ENCODE data around the gene TEKTIP1.

The TEKTIP1 gene

GRCh38 chr19:3537438-3538240 is 1.3 kb upstream of the TEKTIP1 start:
- DNase-seq (ENCODE audit: low read depth in 2 of 2): no peak

GRCh38 chr19:3538258-3538929 is 580 bp upstream of the TEKTIP1 start:
- no peak for DNase-seq (ENCODE audit: low read depth in 2 of 2)

DNA sequence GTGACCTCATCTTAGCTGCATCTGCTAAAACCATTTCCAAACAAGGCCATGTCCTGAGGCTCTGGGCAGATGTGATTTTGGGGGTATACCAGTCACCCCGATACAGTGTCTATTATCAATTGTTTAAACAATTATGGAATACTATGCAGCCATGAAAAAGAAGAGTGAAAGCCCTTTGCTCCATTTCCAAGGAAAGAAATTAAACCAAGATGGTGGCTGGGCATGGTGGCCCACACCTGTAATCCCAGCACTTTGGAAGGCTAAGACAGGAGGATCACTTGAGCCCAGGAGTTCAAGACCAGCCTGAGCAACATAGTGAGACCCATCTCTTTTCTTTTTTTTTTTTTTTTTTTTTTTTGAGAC is 763 bp downstream of the TEKTIP1 start:
- no peak for DNase-seq (ENCODE audit: low read depth in 2 of 2)

DNA sequence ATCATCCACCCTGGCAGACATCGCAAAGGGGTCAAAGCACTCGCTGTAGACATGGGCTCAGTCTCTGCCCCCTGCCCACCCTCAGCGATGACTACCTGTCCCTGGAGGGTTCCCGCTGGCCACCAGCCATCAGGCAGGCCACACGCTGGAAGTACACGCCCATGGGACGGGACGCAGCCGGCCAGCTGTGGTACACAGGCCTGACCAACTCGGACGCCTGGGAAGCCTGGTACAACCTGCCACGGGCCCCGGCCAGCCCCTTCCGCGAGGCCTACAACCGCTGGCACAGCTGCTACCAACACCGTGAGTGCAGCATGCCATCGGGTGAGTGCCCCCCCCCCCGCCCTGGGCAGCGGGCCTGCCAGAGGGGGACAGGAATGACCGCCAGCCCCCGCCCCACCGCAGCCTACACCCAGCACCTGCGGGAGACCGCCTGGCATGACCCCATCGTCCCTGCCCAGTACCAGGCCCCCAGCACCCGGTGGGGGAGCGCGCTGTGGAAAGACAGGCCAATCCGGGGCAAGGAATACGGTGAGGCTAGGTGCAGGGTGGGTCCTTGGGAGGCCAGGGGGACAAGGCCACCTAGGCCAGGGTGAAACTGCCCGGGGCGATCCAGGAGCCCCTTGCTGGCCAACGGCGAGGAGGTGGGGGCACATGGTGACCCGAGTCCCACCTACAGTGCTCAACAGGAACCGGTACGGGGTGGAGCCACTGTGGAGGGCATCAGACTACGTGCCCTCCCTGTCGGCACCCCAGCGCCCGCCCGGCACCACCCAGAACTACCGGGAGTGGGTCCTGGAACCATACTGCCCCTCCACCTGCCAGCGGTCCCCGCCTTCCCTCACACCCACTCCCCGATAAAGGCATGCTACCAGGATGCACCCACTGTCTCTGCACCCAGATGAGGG is 4.4 kb downstream of the TEKTIP1 start:
- DNase-seq (ENCODE audit: low read depth in 2 of 2): no peak

- DNase-seq (ENCODE audit: low read depth in 2 of 2): no peak
Measured at GRCh38 chr19:3544058-3544376, 5.0 kb downstream of the TEKTIP1 start.

DNA sequence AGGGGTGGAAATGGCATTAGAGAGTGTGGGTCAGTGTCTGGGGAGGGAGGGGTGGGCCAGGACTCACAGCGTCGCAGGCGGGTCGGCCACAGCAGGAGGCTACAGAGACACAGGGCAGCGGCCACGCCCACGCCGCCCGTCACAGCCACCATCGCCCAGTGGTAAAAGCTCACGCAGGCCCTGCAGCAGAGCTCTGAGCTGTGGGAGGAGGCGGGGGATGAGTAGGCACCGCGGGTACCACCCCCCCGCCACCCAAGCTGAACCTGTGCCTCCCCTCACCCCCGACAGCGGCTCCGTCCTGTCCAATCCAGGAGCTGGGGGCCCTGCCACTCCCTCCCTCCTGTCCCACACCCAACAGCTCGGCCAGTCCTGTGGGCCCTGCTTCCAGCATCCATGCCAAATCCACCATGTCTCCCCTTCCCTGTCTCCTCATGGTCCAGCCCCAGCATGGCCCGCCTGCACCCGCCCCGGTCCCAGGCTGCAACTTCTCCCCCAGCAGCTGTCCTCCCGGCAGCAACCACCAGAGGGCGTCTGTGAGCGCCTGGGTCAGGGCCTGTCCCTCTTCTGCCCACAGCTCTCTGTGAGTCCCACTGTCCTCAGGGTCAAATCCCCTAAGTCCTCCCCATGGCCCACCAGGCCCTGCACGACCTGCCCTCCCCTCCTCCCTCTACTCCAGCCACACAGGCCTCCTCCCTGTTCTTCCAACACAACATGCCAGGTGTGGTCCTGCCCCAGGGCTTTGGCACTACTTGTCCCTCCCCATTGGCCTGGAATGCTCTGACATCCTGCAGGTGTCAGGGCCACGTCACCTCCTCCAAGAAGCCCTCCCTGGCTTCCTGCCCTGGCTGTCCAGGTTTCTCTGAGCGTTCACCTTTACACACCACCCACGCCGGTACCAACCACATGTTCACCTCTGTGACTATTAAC is 6.0 kb downstream of the TEKTIP1 start:
- DNase-seq (ENCODE audit: low read depth in 2 of 2): peak; percentile 60 to 66

- no peak for DNase-seq (ENCODE audit: low read depth in 2 of 2)
Measured at GRCh38 chr19:3545669-3546034, 6.7 kb downstream of the TEKTIP1 start.

- DNase-seq (ENCODE audit: low read depth in 2 of 2): no peak
Measured at GRCh38 chr19:3546119-3546518, 7.1 kb downstream of the TEKTIP1 start.

DNA sequence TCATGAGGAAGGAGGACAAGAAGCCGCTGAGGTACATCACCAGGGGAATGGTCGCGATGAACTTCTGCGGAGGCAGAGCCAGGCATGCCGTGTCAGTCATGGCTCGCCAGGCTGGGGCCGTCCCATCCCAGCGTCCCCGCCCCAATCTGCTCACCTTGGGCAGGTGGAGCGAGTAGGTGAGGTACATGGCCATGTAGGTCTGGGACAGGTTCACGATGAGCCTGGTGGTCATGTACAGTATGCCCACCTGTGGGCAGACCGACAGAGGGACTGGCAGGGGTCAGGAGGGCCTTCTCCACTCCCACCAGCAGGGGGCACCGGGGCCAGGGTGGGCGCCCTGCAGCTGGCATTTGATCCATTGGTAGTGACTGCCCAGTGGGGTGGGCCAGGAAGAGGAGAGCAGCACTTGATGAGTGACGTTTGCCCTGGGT is 8.3 kb downstream of the TEKTIP1 start:
- DNase-seq (ENCODE audit: low read depth in 2 of 2): no peak

GRCh38 chr19:3547767-3548282 is 8.9 kb downstream of the TEKTIP1 start:
- DNase-seq (ENCODE audit: low read depth in 2 of 2): no peak

- no peak for DNase-seq (ENCODE audit: low read depth in 2 of 2)
Measured at GRCh38 chr19:3548606-3549005, 9.6 kb downstream of the TEKTIP1 start.

DNA sequence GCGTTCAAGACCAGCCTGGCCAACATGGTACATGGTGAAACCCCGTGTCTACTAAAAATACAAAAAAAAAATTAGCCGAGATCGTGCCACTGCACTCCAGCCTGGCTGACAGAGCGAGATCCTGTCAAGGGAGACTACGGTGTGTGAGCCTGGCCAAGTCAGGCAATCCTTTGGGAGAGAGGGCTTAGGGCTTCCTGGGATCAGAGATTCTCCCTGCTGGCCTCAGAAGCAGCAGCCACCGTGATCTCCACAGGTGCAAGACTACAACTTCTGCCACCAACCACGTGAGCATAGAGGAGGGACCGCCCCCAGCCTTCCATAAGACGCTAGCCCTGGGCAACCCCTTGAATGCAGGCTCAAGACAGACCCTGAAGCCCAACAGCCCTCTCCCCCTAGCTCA is 10.8 kb downstream of the TEKTIP1 start:
- DNase-seq (ENCODE audit: low read depth in 2 of 2): no peak

- no peak for DNase-seq (ENCODE audit: low read depth in 2 of 2)
Measured at GRCh38 chr19:3550947-3551791, 12.2 kb downstream of the TEKTIP1 start.

GRCh38 chr19:3551792-3552095 is 12.8 kb downstream of the TEKTIP1 start:
- no peak for DNase-seq (ENCODE audit: low read depth in 2 of 2)

DNA sequence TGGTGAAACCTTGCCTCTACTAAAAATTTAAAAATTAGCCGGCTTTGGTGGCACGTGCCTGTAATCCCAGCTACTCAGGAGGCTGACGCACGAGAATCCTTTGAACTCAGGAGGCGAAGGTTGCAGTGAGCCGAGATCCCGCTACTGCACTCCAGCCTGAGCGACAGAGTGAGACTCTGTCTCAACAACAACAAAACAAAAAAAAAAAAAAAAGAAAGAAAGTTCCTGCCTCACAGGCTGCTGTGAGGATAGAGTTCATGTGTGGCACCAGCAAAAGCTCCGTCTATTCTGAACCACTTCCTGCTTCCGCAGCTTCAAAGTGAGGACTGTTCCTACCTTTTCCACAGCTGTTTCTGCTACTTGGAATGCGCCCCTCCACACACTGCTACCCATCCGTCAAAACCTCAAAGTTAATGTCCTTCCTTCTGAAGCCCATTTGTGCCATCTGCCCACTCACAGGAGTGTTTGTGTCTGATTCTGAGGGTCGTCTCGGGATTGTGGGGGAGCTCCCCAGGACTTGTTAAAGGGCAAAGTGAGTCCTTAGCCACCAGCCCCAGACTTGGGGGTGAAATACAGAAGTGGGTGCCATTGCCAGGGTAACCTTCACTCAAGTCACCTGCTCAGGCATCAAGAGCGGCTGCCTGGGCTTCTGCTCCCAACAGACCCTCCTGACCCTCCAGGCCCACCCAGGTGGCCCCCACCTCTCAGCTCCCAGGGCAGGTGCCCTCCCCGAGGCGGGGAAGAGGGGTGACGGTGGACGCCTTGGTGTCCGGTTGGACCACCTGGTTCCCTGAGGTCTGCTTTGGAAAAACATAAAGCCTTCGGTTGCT is 15.5 kb downstream of the TEKTIP1 start:
- DNase-seq (ENCODE audit: low read depth in 2 of 2): no peak

GRCh38 chr19:3555653-3556422 is 16.9 kb downstream of the TEKTIP1 start:
- no peak for DNase-seq (ENCODE audit: low read depth in 2 of 2)

DNA sequence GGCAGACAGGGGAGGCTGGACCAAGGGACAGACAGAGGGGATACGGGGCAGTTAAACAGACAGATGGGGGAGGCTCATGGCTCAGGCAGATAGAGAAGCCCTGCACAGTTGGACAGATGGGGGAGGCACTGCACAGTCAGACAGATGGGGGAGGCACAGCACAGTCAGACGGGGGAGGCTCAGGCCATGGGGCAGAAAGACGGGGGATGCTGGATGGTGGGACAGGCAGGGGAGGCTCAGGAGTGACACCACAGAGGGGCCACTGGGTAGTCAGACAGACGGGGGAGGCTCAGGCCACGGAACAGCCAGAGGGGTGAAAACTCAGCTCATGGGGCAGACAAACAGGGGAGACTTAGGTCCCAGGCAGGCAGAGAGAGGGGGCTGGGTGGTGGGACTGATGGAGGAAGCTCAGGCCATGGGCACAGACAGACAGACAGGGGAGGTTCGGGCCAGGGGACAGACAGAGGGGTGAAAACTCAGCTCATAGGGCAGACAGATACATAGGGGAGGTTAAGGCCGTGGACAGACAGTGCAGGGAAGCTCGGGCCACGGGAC is 17.5 kb downstream of the TEKTIP1 start:
- DNase-seq (ENCODE audit: low read depth in 2 of 2): no peak

DNA sequence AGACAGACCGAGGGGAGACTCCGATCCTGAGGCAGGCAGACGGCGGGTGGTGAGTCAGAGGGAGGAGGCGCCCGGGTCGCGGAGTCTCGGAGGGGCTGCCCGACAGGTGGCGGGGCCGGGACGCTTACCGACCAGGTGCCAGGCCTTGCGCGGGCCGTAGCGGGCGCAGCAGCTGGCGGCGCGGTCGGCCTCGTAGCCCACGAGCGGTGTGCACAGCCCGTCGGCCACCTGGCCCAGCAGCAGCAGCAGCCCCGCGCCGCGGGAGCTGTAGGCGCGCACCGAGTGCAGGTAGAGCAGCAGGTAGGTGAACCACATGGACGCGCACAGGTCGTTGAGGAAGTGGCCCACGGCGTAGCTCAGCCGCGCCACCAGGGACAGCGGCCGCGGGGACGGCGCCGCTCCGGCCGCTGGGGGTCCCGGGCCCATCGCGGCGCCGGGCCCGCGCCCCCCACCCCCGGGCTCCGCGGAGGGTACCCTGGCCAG is 18.0 kb downstream of the TEKTIP1 start:
- DNase-seq (ENCODE audit: low read depth in 2 of 2): peak in 1 of 2 donors; percentile 49

Data from stimulated activated CD8-positive, alpha-beta memory T cell treated with anti-CD3 and anti-CD28 coated beads, Interleukin-2, amount 100 ng/mL, for 1 hour (primary cell).